ENCODE measurements around the gene RPH3AL.
"Not testable (repeated sequence)": the region's sequence is repeated elsewhere in the genome, so short reads cannot be mapped to it uniquely, and the experiment has no call there.

RPH3AL gene

DNA sequence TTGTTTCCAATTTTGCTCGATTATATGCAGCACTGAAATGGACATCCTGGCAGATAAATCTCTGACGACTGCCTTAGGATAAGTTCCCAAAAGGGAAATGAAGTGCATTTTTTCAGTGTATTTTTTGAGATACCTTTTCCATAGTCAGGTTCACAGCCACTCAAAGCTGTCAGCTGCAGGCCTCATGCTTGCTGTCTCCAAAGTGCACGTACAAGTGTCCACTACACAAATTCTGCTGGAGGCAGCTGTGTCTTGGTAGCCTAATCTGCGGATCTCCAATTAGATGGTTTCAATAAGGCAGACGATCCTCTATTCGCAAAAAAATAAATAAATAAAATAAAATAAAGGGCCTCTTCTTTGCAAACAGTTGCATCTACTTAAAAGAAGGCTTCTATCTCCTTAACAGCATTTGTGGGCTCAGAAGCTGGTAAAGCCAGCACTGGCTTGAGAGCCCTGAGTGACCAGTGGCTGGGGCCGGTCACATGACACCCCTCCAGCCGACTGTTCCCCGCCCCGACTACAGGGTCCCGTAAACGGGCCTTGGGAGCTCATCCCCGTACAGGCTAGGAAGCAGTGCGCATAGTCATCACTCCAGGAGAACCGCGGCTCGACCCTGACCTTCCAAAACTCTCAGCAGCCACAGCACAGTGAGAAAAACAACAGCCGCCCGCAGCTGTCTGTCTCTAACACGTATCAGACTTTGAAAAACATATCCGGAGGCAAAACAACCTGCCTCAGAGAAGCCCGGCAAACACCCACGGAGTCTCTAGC is 18.8 kb downstream of the RPH3AL start:
- DNase-seq = no peak

DNA sequence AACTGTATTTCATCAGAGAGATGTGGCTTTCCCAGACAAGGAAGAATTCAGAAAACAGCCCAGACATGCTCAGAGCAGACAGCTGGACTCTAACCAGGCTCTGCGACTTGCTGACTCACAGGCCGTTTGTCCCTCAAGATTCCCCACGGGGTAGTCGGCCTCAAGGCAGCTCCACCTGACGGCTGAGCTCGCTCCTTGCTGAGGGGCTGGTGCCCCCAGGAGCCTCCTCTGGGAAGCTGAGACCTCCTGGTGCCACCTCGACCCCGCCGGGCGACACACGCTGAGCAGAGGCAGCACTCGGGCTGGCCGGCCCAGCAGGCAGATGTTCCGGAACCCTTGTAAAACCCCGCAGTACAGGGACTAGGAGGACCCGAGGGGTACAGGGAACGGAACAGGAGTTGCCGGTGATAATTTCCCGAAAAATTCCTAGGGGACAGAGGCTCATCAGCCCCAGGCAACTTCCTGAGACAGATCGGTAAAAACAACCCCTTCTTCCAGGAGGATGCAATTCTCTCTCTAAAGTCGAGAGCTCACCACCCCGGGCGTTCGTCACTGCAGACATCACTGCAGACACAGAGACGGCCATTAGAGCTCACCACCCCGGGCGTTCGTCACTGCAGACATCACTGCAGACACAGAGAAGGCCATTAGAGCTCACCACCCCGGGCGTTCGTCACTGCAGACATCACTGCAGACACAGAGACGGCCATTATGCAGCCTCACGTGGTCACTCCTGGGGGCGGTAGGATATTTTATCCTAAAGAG is 19.9 kb downstream of the RPH3AL start:
- DNase-seq = no peak

DNA sequence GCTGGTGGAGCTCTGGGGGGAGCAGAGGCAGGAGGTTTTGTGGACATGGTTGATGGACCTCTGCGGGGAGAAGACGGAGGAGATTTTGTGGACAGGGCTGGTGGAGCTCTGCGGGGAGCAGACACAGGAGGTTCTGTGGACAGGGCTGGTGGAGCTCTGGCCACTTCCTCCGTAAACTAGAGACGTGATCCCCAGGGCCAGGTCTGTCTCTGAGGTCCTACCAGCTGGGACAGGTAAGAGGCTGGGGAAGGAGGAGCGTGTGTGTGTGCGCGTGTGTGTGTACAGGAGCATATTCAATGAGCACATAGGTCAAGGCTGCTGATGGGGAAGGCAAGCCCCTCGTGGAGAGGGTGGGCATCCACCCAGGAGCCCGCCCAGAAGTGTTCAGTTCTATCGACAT is 20.6 kb downstream of the RPH3AL start:
- DNase-seq = no peak

DNA sequence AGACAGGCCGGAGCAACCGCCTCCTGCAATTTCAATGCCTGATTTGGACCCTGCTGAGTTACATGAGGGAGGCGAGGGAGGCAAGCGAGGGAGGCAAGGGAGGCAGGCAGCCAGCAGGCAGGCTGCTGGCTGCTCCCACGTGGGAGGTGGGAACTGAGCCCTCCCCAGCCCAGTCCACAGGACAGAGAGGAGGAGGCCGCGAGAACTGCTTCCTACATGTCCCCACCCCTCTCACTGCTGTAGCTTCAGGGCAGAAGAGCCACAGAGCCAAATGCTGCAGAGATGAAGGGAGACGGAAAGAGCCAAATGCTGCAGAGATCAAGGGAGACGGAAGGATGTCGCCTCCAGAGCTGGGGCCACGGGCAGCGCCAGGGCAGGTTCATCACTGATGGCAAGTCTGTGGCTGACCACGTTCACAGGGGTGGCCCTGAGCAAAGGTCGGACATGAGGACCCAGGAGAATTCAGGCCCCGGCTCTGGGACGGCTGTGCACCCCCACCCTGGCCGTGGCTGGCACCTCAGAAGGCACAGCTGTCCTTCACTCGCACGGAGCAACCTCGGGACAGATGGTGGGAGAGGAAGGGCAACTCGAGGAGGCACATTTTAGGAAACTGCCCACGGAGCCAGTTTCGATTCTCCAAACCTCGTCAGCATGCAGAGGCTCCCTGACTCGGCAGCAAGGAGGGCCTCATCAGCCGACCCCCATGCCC is 21.5 kb downstream of the RPH3AL start:
- DNase-seq = no peak

DNA sequence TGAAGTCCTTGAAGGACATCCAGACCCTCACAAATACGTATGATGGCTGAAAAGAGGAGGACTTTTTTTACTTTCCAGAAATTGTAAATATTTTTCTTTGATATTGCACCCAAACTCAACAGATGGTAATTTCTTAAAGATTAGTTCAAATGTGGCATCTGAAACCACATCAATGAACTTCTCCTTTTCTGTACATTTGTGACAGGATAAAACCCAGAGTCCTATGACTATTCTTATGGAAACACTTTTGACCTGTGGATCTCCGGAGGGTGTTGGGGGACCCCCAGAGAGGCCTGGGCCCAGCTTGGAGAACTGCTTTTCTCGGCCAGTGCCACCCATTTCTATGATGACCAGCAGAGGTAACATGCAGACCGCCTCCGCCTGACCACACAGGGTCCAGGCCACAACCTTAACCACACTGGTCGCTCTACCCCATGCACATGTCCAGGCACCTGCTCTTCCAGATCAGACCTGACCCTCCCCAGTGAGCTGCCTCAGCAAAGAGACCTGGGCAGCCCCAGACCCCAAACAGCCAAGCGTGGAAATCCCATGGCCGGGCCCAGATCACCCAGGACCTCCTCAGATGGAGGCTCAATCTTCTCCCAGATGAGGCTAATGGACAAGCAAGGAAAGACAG is 22.7 kb downstream of the RPH3AL start:
- DNase-seq = no peak

DNA sequence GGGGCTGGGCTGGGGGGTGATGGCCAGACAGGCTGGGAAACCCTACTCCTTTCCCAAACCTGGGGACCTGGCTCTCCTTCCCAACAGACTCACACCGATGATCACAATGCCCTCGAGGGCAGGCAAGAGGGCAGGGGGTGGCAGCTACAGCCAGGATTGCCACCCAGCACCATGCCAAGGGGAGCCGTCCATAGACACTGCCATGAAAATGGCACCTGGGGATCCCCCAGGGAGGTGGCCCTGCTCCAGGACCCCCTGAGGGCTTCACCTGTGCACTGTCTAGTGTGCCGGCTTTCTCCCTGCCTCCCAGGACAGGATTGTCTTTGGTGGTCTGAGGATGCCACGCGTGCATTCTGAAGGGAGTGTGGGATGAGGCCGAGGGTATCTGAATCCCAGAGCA is 24.6 kb downstream of the RPH3AL start:
- no peak for DNase-seq

DNA sequence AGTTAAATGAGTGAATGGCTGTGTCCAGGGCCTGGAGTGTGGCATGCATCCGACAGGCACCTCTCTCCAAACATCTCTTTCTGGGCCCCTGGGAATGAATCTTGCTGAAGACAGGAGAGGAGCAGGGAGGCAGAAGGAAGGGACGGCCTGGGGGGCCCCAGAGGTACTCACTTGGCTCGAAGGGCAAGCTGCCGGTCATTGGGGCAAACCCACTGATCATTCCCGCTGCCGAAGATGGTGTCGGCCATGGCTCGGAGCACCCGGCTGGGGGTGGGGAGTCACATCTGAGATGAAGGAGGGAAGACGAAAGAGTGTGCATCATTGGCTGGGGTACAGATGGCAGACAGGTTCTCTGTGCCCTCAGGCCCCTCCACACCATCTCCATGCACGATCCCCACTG is 25.3 kb downstream of the RPH3AL start:
- DNase-seq = no peak

DNA sequence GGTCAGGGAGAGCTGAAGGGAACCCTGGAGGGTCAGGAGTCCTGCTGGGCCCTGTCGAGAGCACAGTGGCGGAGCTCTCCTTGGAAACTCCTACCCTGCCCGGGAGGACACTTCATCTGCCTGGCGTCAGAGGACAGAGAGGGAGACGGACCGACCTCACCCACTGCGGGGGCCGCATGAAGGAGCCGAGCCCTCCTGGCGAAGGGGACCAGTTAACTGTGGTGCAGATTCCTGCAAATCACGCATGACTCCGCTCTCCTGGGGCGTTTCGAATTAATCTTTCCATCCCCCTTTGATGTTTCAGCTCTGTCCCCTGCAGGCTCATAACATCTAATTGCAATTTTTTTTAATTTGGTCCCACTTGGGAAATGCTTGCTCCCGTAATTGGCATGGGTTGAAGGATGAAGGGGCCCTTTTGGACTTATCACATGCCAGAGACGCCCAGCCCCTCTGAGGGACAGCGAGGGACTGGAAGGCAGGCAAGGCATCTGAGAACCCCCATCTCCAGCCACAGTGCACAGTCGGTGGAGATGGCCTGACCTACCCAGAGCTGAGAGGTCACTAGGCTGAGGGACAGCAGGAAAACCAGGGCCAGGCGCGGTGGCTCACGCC is 26.5 kb downstream of the RPH3AL start:
- DNase-seq = no peak

DNA sequence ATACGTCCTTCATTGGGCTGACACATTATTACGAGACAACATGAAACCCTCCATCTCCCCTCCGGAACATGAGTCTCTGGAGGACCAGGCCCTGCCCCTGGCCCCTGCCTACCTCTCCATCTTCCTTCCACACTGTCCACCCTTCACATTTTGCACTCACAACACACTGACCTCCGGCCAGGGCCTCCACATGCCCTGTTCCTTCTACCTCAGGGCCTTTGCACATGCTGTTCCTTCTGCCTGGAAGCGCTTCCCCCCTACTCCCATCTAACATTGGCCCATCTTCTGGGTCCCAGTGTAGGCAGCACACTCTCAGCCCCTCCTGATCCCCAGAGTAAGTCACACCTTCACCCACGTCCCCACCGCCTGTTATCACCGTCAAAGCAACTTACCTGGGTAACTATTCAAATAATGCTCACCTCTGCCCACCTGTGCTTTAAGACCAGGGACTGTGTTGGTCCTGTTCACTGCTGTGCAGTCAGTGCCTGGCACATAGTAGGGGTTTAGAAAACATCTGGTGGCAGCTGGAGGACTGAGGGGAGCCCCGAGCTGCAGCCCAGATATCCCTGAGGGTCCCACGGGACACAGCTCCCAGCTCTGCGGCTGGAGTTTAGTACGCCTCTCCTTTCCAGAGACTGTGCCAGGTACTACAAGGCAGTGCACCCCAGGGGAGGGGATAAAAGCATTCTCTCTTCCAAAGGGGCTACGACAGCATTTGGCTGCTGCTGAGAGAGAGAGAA is 27.2 kb downstream of the RPH3AL start:
- DNase-seq = no peak

DNA sequence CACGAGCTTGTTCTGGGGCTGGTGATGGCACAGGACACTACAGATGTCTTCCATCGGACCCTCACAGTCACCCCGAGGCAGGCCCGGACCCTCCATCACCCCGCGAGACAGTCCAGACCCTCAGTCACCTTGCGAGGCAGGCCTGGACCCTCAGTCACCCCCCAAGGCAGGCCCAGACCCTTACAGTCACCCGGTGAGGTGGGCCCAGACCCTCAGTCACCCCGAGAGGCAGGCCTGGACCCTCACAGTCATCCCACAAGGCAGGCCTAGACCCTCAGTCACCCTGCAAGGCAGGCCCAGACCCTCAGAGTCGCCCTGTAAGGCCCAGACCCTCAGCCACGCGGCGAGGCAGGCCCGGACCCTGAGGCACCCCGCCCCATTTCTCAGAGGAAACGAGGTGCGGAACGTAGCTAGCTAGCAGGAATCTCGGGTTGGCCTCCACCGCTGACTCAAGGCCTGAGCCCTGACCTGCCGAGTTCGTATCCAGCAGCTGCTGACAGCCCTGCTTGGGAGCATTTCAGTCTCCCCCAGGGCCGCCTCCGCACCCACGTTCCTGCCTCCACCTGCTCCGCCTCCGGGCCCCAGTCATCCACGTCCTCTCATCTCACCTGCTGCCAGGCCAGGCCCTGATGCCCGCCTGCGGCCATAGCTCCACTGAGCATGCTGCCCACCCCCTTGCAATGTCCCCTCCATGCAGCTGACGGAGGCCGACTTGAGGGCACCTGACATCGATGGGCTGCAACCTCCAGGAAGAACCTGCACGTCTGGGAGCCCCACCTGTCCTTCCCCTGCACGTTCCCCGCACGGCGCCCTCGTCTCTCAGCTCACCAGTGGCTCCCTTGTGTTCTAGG is 28.7 kb downstream of the RPH3AL start:
- DNase-seq = no peak

DNA sequence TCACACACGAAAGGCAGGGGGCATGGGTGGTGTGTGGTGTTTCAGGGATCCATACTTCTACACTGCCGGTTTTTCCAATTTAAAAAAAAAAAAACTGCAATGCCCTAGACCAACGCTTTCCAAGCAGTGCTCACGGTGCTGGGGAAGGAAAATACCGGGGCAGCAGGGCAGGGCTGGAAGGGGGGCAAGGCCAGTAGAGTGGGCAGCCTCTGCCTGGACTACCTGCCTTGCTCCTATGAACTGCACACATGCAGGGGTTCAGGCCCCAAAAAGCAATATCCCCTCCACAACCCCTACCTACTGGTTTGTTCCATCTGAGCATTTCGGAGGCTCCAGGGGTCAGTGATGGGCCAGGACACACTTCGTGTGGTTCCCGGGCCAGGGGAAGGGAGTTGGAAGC is 29.4 kb downstream of the RPH3AL start:
- DNase-seq = no peak

DNA sequence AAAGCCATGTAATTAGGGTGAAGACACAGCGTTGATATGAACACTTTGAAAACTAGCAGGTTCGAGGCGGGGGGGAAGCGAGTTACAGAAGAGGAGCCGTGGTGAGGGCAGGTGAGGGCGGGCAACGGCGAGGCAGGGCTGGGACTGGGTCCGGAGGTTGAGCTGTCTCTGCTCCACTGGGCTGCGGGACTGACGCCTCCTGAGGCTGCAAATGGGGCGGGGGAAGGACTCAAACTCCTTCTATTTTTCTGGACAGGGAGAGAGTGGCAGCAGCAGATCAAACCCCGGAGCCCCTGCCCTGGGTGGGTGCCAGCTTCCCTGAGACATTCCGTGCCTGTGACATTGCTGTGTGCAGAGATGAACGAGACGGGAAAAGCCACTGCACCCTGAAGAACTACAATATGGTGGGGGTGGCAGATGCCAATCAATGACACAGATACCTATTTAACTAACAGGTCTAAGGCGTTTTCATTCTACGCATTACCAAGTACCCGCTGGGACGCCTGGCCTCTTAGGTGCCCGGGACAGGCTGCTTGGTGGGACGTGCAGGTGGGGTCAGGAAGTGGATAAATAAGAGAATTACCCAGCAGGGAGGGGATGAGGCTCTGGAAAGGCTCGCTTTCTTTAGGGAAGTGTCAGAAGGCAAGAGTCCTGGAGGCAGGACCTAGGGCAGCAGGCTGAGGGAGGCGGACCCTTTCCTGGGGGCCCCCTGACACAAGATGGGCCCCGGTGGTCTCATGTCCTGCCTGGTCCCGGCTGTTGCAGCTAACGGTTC is 30.4 kb downstream of the RPH3AL start:
- DNase-seq = no peak

DNA sequence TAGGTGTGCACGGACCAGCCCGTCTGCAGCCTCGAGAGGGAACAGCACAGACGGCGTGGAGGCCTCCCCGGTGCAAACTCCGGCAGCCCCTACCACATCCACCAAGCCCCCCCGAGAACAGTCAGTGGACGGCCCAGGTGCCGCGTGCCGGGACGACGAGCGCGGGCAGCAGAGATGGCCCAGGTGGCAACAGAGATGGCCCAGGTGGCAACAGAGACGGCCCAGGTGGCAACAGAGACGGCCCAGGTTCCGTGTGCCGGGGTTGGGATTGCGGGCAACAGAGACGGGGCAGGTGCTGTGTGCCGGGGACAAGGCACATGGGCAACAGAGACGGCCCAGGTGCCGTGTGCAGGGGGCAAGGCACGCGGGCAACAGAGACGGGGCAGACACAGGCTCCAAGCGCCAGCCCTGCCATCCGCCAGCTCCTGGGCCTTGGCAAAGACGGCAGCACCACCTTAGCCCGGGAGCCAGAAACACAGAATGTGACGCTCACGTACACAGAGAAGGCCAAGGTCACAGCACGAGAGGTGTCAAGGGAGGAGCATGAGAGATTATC is 31.1 kb downstream of the RPH3AL start:
- DNase-seq = no peak

DNA sequence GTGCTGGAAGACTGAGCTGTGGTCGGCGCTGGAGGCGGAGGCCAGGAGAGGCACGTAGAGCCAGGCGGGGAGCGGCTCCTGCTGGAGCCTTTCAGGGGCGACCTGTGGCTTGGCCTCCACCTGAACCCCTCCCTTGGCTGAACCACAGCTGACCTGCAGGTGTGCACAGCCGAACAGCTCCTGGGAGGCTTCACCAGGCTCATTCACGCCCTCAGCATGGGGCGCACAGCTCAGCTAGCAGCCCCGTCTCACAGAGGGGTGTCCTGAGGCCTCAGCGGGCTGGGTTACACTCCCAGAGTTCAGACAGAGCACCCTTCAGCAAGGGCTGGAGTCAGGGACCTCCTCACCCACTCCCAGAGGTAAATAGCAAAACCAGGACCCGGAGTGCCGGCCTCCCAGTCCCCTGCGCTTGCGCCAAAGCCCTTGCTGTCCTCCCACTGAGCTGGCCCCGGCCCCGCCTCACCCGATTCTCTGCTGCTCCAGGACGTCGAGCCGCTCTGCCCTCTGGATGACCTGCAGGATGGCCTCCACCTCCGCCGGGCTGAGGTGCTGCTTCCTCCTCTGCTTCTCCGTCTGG is 31.7 kb downstream of the RPH3AL start:
- DNase-seq = no peak

DNA sequence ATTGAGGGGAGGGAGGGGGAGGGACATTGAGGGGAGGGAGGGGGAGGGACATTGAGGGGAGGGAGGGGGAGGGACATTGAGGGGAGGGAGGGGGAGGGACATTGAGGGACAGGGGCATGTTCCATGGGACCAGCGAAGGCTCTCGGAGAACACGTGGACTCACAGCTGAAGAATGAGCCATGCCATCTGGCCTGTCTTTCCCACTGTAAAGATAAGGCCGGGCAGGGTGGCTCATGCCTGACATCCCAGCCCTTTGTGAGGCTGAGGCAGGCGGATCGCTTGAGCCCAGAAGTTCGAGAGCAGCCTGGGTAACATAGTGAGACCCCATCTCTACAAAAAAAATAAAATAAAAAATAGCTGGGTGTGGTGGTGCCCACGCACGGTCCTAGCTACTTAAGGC is 32.5 kb downstream of the RPH3AL start:
- no peak for DNase-seq

DNA sequence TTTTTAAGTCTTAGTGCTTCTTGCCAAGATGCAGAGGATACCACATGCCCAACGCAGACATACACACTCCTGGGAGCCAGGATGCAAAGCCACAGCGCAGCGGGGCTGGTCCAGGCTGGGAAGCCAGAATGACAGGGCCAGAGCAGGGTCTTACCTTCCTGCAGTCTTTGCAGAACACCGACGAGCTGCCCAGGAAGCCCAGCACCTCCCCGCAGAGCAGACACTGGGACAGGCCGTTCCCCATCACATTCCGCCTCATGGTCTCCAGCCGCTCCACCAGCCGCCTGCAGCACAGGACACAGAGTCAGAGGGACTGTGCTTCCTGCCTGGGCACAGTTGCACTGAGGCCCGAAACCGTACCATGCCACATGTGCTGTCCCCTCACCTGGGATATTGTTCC is 33.3 kb downstream of the RPH3AL start:
- DNase-seq = no peak

DNA sequence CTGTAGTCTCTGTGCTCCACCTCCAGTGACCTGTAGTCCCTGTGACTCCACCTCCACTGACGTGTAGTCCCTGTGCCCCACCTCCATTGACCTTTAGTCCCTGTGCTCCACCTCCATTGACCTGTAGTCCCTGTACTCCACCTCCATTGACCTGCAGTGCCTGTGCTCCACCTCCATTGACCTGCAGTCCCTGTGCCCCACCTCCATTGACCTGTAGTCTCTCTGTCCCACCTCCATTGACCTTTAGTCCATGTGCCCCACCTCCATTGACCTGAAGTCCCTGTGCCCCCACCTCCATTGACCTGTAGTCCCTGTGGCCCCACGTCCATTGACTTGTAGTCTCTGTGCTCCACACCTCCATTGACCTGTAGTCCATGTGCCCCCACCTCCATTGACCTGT is 35.5 kb downstream of the RPH3AL start:
- not testable (repeated sequence) for DNase-seq

DNA sequence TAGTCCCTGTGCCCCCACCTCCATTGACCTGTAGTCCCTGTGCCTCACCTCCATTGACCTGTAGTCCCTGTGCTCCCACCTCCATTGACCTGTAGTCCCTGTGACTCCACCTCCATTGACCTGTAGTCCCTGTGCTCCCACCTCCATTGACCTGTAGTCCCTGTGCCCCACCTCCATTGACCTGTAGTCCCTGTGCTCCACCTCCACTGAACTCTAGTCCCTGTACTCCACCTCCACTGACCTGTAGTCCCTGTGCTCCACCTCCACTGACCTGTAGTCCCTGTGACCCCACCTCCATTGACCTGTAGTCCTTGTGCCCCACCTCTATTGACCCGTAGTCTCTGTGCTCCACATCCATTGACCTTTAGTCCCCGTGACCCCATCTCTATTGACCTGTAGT is 37.2 kb downstream of the RPH3AL start:
- DNase-seq = not testable (repeated sequence)

DNA sequence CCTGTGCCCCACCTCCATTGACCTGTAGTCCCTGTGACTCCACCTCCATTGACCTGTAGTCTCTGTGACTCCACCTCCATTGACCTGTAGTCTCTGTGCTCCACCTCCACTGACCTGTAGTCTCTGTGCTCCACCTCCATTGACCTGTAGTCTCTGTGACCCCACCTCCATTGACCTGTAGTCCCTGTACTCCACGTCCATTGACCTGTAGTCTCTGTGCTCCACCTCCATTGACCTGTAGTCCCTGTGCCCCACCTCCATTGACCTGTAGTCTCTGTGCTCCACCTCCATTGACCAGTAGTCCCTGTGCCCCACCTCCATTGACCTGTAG is 38.0 kb downstream of the RPH3AL start:
- not testable (repeated sequence) for DNase-seq
